ENCODE results near the gene PAPPA. TPM values are rescaled to one million over a fixed set of nuclear protein-coding genes. Genes with fewer than 3 reads are reported as not detected.

Gene PAPPA
- total RNA-seq, 1 donor from 2014 or later = 5.7 TPM

GRCh38 chr9:116377179-116377798 lies 223.7 kb downstream of the PAPPA start:
- no peak for DNase-seq (ENCODE audit: low spot score)

DNA sequence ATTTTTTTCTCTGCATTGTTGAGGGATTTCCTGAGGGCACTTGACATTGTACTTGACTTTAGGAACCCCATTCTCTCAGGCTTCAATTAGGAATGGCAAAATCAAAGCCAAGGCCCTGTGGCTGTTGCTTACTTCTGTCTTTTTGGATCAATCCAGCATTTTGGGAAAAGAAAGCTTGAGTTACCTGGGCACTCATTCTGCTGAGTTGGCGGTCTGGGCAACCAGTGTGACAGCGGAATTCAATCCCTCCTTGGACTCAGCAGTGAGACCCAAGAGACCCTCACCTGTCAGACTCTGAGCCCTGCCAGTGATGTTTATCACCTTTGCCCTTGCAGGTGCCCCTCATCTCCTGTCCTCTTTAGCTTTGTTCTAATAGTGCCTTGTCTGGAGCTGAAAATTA lies 225.3 kb downstream of the PAPPA start:
- no peak for DNase-seq (ENCODE audit: low spot score)

DNA sequence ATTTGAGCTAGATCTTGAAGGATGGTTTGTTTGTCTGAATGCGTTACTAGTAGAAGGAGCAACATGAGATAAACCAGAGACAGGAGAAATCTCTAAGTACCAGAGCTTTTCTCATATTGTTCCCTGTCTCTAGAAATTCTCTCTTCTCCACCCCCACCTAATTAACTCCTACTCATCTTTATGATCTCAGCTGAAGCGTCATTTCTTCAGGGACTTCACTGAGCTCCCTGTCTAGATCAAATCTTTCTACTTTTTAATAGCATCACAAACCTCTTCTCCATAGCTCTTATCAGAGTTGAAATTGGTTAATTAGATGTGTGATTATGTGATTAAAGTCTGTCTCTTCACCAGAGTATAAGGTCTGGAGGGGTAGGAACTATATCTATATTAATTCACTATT lies 226.2 kb downstream of the PAPPA start:
- DNase-seq (ENCODE audit: low spot score) = no peak

- no peak for DNase-seq (ENCODE audit: low spot score)
Observed at GRCh38 chr9:116380496-116380995, 227.0 kb downstream of the PAPPA start.

- DNase-seq (ENCODE audit: low spot score) = no peak
Observed at GRCh38 chr9:116381350-116381749, 227.8 kb downstream of the PAPPA start.

- no peak for DNase-seq (ENCODE audit: low spot score)
Observed at GRCh38 chr9:116382053-116382452, 228.5 kb downstream of the PAPPA start.

DNA sequence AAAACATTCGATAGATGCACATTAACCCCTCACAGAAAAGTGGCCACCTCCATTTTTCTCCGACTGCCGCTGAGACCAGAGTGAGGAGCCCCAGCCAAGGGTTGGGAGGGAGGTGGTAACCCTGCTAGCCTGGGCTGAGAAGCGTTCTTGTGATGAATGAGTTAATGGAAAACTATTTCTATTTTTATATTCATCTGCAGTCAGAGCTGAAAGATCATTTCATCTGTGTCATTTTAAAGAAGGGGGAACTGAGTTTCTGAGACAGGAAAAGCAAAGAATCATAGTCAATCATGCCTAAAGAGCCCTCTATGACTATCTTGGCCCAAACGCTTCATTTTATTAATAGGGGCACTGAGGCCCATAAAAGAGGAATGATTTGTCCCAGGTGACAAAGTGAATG lies 229.5 kb downstream of the PAPPA start:
- DNase-seq (ENCODE audit: low spot score) = no peak

DNA sequence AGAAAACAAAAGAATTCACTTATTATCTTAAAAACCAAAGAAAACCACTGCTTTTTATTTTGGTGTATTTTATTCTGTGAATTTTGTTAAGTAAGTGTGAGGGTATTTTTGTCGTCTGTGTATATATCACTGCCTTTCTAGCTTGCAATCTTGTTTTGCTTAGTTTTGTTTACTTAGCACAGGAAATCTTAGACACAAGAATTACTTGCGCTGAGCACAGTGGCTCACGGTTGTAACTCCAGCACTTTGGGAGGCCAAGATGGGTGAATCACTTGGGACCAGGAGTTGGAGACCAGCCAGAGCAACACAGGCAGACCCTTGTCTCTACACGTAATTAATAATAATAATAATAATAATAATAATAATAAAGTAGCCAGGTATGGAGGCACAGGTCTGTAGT lies 230.3 kb downstream of the PAPPA start:
- no peak for DNase-seq (ENCODE audit: low spot score)

GRCh38 chr9:116387934-116388698 lies 234.5 kb downstream of the PAPPA start:
- no peak for DNase-seq (ENCODE audit: low spot score)

GRCh38 chr9:116389541-116390302 lies 236.1 kb downstream of the PAPPA start:
- no peak for DNase-seq (ENCODE audit: low spot score)

GRCh38 chr9:116390303-116391228 lies 237.0 kb downstream of the PAPPA start:
- DNase-seq (ENCODE audit: low spot score) = no peak

DNA sequence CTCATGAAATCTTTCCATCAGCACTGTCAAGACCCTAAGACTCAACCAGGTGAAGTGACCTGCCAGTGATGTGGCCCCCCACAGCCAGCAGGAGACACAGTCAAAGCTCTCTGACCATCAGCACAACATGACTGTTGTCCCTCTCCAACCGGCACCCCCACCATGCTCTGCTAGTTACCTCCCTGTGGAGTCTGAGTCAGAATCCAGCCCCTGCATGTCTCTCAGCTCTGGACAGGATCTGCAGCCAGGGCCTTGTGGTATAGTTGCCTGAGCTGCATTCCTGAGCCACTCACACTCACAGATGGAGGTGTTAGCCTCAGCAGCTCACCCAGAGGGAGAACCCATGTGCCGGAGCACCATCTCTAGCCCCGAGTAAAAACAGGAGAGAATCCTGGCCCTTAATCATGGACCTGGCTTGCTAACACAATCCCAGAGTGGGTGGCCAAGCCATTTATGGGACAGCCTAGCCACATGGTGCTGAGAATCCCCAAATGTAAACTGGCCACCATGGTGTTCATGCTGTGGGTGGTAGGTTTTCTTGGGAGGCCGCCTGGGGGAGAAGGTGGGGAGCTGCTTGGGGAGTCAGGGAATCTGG lies 237.8 kb downstream of the PAPPA start:
- no peak for DNase-seq (ENCODE audit: low spot score)

- DNase-seq (ENCODE audit: low spot score) = no peak
Observed at GRCh38 chr9:116393198-116393597, 239.6 kb downstream of the PAPPA start.

DNA sequence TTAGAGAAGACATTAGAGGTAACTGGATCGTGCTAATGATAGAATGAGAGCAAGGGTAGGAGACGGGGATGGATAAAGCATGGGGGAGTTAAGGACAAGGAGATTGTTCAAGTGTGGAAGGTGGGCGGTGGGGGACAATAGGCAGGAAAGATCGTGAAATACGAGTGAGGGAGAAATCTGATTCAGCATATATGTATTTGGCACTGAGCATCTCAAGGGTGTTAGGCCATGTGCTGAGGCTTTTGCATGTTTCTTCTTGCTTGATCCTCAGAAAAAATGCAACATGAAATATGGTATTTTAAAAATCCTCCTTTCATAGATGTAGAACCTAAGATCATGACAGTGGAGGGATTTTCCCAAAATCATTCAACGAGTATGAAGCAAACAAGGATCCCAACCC lies 240.5 kb downstream of the PAPPA start:
- DNase-seq (ENCODE audit: low spot score) = no peak

DNA sequence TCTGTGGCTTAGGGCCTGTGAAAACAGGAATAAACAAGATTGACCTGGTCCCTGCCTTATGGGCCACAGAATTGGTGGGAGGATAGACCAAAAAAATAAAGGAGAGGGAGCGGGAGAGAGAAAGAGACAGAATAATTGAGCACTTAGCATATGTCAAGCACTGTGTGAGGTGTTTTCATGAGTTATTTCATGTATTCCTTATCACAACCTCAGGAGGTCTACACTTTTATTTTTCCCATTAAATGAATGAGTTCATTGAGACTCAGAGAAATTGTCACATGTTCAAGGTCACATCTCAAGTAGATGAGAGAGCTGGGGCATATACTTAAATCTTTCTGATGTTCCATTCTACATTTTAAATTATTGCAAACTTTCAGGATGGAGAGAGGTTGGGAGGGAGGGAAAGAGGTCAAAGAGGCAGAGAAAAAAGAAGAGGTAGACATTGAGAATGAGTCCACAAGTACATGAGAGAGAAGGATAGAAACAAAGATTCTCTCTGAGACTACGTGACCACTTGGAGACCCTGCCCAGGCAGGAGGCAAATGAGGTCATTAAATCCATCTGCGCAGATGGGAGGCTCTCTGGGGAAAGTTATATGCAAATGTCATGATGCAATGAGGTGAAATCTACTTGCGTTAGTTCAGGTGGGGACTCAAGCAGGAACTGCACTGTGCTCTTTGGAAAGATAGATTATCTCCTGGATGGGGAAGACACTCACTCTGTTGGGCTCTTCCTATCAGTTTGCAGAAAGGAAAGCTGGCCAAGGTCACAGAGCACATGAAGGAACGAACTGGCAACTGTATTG lies 241.5 kb downstream of the PAPPA start:
- DNase-seq (ENCODE audit: low spot score) = no peak

DNA sequence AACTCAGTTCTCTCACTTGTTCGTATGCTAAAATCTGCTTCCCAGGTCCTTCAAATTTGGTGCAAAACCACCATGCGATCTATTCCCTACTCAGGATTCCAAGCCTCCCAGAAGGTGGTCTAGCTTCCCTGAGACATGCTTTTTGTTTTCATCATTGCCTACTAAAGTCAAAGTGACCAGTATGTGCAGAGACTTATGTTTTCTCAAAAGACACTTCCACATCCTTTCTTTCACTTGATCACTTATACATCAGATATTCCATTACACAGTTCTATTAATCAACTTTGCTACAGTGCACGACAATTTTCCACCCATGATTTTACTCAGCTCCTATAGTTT lies 242.1 kb downstream of the PAPPA start:
- no peak for DNase-seq (ENCODE audit: low spot score)

DNA sequence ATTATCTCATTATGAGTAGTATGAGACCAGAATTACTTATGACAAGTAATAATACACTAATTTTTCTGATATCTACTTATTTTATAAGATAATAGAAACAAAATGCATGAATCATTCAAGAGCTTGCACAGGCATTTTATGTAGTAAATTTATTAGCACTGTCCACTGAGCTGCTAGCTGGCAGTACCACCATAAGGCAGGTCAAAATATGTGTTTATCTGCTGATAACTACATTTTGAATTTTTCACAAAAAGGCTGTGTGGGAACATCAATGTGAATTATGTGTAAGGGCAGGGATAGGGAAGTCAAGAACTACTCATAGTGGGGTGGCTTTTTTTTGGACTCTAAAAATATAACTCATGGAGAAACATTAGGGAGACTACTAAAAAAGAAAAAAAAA lies 249.6 kb downstream of the PAPPA start:
- no peak for DNase-seq (ENCODE audit: low spot score)

- no peak for DNase-seq (ENCODE audit: low spot score)
Observed at GRCh38 chr9:116404228-116404627, 250.6 kb downstream of the PAPPA start.

- no peak for DNase-seq (ENCODE audit: low spot score)
Observed at GRCh38 chr9:116405321-116405720, 251.7 kb downstream of the PAPPA start.

DNA sequence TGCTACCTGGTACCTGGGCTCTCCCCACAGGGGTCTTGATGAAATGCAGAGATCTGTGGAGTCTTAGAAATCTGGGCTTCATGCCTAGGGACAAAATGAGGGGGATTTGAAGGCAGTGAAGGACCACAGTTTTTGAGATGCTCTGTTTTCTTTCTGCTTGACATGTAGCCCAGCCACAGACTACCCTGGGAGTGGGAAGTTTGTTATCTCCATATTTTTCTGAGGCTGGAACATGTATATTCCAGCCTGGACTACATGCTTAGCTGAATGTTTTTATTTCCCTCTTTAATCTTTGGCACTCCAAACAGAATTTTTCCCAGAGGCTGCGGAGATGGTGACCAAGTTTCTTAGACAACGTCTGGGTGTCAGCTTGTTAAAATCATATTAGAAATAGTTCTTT lies 252.9 kb downstream of the PAPPA start:
- no peak for DNase-seq (ENCODE audit: low spot score)
